T-helper 1 cell (primary cell): Measurements from ENCODE around the gene PRCP.
"Not testable (repeated sequence)": the region's sequence is repeated elsewhere in the genome, so short reads cannot be mapped to it uniquely, and the experiment has no call there.

Experiments used
- DNase-seq, 5 donors: peaks; one replicate each; pipeline ENCODE4 v3.0.0-alpha.2; 2012 to 2020

PRCP gene

GRCh38 chr11:82869657-82870056, 30.6 kb downstream of the PRCP start:
- no peak for DNase-seq

- DNase-seq, result peak; percentile 33 to 82 (median 67)
Observed at GRCh38 chr11:82867495-82868082, 32.6 kb downstream of the PRCP start.

GRCh38 chr11:82865841-82866240, 34.4 kb downstream of the PRCP start:
- no peak for DNase-seq

GRCh38 chr11:82864268-82864667, 36.0 kb downstream of the PRCP start:
- peak in 1 of 5 donors; percentile 5 for DNase-seq

GRCh38 chr11:82863209-82863608, 37.0 kb downstream of the PRCP start:
- DNase-seq, result no peak

- DNase-seq, result no peak
Observed at GRCh38 chr11:82862379-82862778, 37.9 kb downstream of the PRCP start.

GRCh38 chr11:82859750-82860149, 40.5 kb downstream of the PRCP start:
- DNase-seq, result no peak

- DNase-seq, result no peak
Observed at GRCh38 chr11:82858556-82859091, 41.6 kb downstream of the PRCP start.

GRCh38 chr11:82858133-82858532, 42.1 kb downstream of the PRCP start:
- DNase-seq, result no peak

GRCh38 chr11:82857145-82857544, 43.1 kb downstream of the PRCP start:
- no peak for DNase-seq

GRCh38 chr11:82855616-82856015, 44.6 kb downstream of the PRCP start:
- no peak for DNase-seq

GRCh38 chr11:82854916-82855315, 45.3 kb downstream of the PRCP start:
- not testable (repeated sequence) for DNase-seq

- DNase-seq, result no peak
Observed at GRCh38 chr11:82854242-82854641, 46.0 kb downstream of the PRCP start.

- DNase-seq, result no peak
Observed at GRCh38 chr11:82848829-82849228, 51.4 kb downstream of the PRCP start.

GRCh38 chr11:82845356-82846353, 54.6 kb downstream of the PRCP start:
- DNase-seq, result no peak

- no peak for DNase-seq
Observed at GRCh38 chr11:82843057-82843795, 57.0 kb downstream of the PRCP start.

- no peak for DNase-seq
Observed at GRCh38 chr11:82842019-82842418, 58.2 kb downstream of the PRCP start.

GRCh38 chr11:82837650-82838049, 62.6 kb downstream of the PRCP start:
- no peak for DNase-seq

GRCh38 chr11:82832983-82833382, 67.2 kb downstream of the PRCP start:
- DNase-seq, result no peak

- DNase-seq, result no peak
Observed at GRCh38 chr11:82831364-82831763, 68.9 kb downstream of the PRCP start.

GRCh38 chr11:82830746-82831145, 69.5 kb downstream of the PRCP start:
- no peak for DNase-seq

GRCh38 chr11:82829101-82829500, 71.1 kb downstream of the PRCP start:
- no peak for DNase-seq

- no peak for DNase-seq
Observed at GRCh38 chr11:82828472-82828871, 71.8 kb downstream of the PRCP start.
